Mucosa of descending colon (tissue), 3 donors: ENCODE data around the gene TCEANC2. TPM values are rescaled to one million over a fixed set of nuclear protein-coding genes. Genes with fewer than 3 reads are reported as not detected.

Experiments used
- ATAC-seq: fragments of 200-7000 bp; cut with Tn5 transposase; one replicate; pipeline ENCODE4 v1.9.1; 2020; ENCODE audit warnings: mild to moderate bottlenecking, moderate library complexity
- DNase-seq, 3 donors: peaks; one replicate each; pipeline ENCODE4 v3.0.0-alpha.2; 2020
- H3K36me3 ChIP-seq: fragments of 200-600 bp; one replicate; pipeline ENCODE4 v1.8.0; 2021; ENCODE audit warnings: low read depth, mild to moderate bottlenecking
- H3K4me1 ChIP-seq: fragments of 200-600 bp; one replicate; pipeline ENCODE4 v1.8.0; 2021; ENCODE audit warnings: low read depth, mild to moderate bottlenecking
- H3K4me3 ChIP-seq: fragments of 200-600 bp; one replicate; pipeline ENCODE4 v1.8.0; 2021; ENCODE audit warnings: mild to moderate bottlenecking
- H3K9me3 ChIP-seq: fragments of 200-600 bp; one replicate; pipeline ENCODE4 v1.8.0; 2021; ENCODE audit warnings: mild to moderate bottlenecking
- intact Hi-C, 2 donors: fragments of 100-400 bp; cut with DNase I in 1 of 2; cut with micrococcal nuclease in 1 of 2; formaldehyde crosslinking; loops; one replicate each; pipeline versions ENCODE4 v1.11.0 to v1.11.1; 2022; cut with DNase I, micrococcal nuclease
- total RNA-seq, 3 donors: library from RNA; stranded (reverse); fragmentation: NEBNext Ultra II Directional in 2 of 3; extraction: Animal tissue kit (Norgen Biotek cat#: 25700) in 2 of 3; gene quantifications; one replicate each; pipeline versions ENCODE4 v1.2.1 to v1.2.4, GENCODE V29; 2021 to 2023
- TF ChIP-seq, protein P1 (sequence below): fragments of 200-600 bp; IDR thresholded peaks from one replicate; pipeline ENCODE4 v1.8.0; 2022; ENCODE audit warnings: antibody characterized with exemption, mild to moderate bottlenecking
- donor health status: DM: no; HTN: no; CAD: no; lungs with moderate emphysema.
- donor health status: DM: no; HTN: no; CAD: no.
- donor health status: DM: no; HTN: yes; CAD: no.

Gene TCEANC2
- total RNA-seq, 3 donors from 2014 or later: 4.5 to 8.6 (median 6.0) TPM

DNA sequence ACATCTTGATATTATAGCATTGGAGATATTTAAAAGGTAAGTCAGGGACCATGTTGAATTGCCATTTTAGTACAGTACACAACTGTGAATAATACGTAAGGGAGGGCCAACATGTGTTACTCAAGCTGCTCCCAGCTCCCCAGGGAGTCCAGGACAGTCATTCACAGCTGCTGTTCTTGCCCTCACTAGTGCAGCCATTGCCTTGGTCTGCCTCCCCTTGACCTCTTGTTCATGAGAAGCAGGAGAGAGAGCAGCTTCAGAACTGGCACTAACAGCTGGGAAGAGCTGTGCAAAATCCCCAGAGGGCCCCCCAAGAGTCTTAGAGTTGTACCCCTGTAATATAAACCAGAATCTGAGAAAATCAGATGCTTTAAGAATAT, 16.4 kb downstream of the TCEANC2 start:
- Histone ChIP-seq H3K4me3 (no peak overlapping the region), H3K36me3 (no peaks in the 10 kb centered on the region), H3K9me3 (no peaks in the 10 kb centered on the region), H3K4me1 (peaks cover 8% of the 10 kb centered on the region)
- ATAC-seq: peak; percentile 19
- TF ChIP-seq, protein P1, sequence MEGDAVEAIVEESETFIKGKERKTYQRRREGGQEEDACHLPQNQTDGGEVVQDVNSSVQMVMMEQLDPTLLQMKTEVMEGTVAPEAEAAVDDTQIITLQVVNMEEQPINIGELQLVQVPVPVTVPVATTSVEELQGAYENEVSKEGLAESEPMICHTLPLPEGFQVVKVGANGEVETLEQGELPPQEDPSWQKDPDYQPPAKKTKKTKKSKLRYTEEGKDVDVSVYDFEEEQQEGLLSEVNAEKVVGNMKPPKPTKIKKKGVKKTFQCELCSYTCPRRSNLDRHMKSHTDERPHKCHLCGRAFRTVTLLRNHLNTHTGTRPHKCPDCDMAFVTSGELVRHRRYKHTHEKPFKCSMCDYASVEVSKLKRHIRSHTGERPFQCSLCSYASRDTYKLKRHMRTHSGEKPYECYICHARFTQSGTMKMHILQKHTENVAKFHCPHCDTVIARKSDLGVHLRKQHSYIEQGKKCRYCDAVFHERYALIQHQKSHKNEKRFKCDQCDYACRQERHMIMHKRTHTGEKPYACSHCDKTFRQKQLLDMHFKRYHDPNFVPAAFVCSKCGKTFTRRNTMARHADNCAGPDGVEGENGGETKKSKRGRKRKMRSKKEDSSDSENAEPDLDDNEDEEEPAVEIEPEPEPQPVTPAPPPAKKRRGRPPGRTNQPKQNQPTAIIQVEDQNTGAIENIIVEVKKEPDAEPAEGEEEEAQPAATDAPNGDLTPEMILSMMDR: no peak
- DNase-seq: no peak
- intact Hi-C loops: no loop called here

DNA sequence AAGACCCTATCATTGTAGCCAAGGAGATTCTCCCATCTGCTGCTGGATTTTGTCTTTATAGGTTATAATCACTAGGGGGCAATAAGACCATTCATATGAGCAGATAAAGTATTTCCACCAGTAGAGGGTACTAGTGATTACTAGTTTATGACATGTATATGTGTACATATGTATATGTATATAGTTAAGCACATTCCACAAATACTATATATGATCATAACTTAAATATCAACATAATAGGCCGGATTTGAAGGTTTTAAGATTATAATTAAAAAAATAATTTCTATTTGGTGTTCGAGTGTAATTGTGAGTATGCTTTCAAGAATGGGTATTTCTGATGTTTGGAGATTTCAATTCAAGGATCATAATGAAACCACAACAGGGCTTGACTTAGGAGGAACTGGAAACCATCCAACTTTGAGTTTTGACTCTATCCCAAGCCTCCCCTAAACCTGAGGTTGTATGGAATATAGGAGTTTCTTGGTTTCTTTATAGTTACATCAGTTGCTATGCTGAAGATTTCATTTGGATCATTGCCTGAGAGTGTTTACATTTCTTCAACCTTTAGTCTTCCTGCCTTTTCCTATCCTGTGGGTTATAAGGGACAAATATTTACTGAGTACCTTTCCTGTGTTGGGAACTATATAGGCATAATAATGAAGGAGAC, 16.9 kb downstream of the TCEANC2 start:
- H3K4me1 ChIP-seq: peaks cover 8% of the 10 kb centered on the region
- H3K36me3 ChIP-seq: no peaks in the 10 kb centered on the region
- TF ChIP-seq, protein P1: peak; percentile 29
- no peak overlapping the region for H3K4me3 ChIP-seq
- intact Hi-C loops: no loop called here
- DNase-seq (no peak), ATAC-seq (peak; percentile 92)
- no peaks in the 10 kb centered on the region for H3K9me3 ChIP-seq

DNA sequence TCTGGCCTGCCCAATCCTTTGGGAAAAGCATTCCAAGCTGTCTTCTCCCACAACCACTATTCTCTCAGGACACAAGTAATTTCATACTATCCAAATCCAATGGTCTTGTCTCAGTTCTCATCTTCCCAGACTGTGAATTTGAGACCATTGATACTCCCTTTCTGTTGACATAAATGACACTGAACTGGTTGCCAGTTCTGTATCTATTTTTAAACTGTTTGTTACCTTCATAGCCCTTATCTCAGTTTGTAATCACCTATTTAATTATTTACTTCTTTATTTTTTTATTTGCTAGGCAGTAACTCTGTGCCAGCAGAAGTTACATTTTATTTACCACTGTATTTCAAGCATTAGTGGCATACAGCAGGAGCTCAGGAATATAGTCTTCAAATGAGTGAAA, 24.0 kb downstream of the TCEANC2 start:
- H3K9me3 ChIP-seq: no peaks in the 10 kb centered on the region
- no peaks in the 10 kb centered on the region for H3K4me1 ChIP-seq
- H3K4me3 ChIP-seq: no peak overlapping the region
- TF ChIP-seq, protein P1: no peak
- ATAC-seq (no peak), DNase-seq (no peak)
- no peaks in the 10 kb centered on the region for H3K36me3 ChIP-seq
- intact Hi-C loops: no loop called here

DNA sequence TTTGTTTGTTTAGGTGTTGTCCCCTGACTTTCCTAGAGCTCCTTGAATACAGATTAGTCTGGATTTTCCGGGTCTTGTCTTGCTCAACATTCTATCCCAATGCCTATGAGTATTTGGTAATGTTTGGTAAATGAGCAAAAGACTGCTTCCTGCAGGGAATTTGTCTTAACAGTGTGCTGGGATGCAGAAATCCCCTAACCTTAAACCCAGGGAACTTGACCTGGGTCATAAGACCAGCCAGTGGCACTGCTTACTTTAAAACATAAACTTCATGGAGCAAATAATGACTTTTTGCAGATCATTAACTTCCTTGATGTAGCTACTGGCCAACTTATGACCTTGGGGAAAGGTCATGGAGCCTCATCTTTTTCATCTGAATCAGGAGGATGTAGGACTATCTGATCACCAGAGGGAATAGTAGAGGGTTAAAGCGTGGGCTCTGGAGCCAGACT, 27.2 kb downstream of the TCEANC2 start:
- Histone ChIP-seq H3K4me3 (no peak overlapping the region), H3K9me3 (no peaks in the 10 kb centered on the region), H3K4me1 (no peaks in the 10 kb centered on the region), H3K36me3 (no peaks in the 10 kb centered on the region)
- ATAC-seq: no peak
- DNase-seq: no peak
- TF ChIP-seq, protein P1: no peak
- intact Hi-C loops: no loop called here

DNA sequence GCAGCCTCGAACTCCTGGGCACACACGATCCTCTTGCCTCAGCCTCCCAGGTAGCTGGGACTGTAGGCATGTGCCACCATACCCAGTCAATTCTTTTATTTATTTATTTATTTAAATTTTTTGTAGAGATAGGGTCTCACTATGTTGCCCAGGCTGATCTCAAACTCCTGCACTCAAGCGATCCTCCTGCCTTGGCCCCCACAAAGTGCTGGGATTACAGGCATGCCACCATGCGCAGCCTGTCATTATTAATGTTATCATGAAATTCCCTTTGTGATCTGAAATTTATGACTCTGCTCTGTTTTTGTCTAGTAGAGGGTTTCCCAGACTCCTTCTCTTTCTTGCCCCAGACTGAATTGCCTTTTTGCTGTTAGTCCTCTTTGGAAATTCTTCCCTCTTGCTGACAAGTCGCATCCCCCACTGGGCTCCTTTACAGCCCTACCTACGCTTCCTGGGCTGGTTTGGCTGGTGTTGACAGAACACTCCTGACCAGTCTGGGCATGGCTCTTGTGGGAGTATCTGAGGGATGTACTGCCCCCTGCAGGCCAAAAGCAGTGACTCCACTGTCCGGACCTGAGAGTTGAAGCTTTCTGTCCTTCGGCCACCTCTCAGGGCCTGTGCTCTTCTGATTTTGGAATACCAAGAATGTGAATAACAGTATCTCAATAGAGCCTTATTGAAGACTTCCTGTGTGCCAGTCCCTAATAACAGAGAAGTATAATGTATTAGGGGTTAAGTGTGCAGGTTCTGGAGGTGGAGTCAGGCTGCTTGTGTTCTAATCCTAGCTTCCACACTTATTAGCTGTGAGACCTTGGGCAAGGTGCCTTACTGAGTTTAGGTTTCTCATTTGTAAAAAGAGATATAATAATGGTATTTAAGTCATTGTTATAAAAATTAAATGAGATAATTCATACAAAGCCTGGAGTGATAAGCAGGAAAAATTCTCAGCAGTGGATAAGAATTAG, 28.2 kb downstream of the TCEANC2 start:
- Histone ChIP-seq H3K36me3 (no peaks in the 10 kb centered on the region), H3K9me3 (no peaks in the 10 kb centered on the region), H3K4me3 (no peak overlapping the region), H3K4me1 (no peaks in the 10 kb centered on the region)
- TF ChIP-seq, protein P1: peak; percentile 63
- intact Hi-C loops: no loop called here
- ATAC-seq (peak; percentile 100), DNase-seq (peak; percentile 69 to 92 (median 85))
